Ishikawa (cell line): ENCODE results near the gene DENND4A.

Experiments used
- CEBPB ChIP-seq: IDR thresholded peaks from 2 replicates; pipeline ENCODE4 v1.6.1; 2012
- CREB1 ChIP-seq: IDR thresholded peaks from 2 replicates; pipeline ENCODE4 v1.6.1; 2012; ENCODE audit warnings: low read depth
- EGR1 ChIP-seq: IDR thresholded peaks from 2 replicates; pipeline ENCODE4 v1.6.1; 2012
- EP300 ChIP-seq: IDR thresholded peaks from 2 replicates; pipeline ENCODE4 v1.6.1; 2012; ENCODE audit warnings: borderline replicate concordance
- MAX ChIP-seq: IDR thresholded peaks from 2 replicates; pipeline ENCODE4 v1.6.1; 2012
- NFIC ChIP-seq: IDR thresholded peaks from 2 replicates; pipeline ENCODE4 v1.6.1; 2012
- RAD21 ChIP-seq: IDR thresholded peaks from 2 replicates; pipeline ENCODE4 v1.6.1; 2012; ENCODE audit warnings: low read depth
- REST ChIP-seq: IDR thresholded peaks from 2 replicates; pipeline ENCODE4 v1.6.1; 2012; ENCODE audit warnings: low read depth, mild to moderate bottlenecking
- TAF1 ChIP-seq: IDR thresholded peaks from 2 replicates; pipeline ENCODE4 v1.6.1; 2012; ENCODE audit warnings: low read depth, mild to moderate bottlenecking
- TCF12 ChIP-seq: IDR thresholded peaks from 2 replicates; pipeline ENCODE4 v1.6.1; 2012; ENCODE audit warnings: low read depth
- TEAD4 ChIP-seq: IDR thresholded peaks from 2 replicates; pipeline ENCODE4 v1.6.1; 2012
- USF1 ChIP-seq: IDR thresholded peaks from 2 replicates; pipeline ENCODE4 v1.6.1; 2012
- YY1 ChIP-seq: IDR thresholded peaks from 2 replicates; pipeline ENCODE4 v1.6.1; 2012; ENCODE audit warnings: low read depth
- ZBTB7A ChIP-seq: IDR thresholded peaks from 2 replicates; pipeline ENCODE4 v1.6.1; 2012; ENCODE audit warnings: low read depth

- TF ChIP-seq RAD21: no peak
- TF ChIP-seq MAX: no peak
- TF ChIP-seq NFIC: no peak
- no peak for TF ChIP-seq REST
- TF ChIP-seq TEAD4: no peak
- TF ChIP-seq EP300: no peak
- no peak for TF ChIP-seq TCF12
- no peak for TF ChIP-seq YY1
- TF ChIP-seq TAF1: no peak
- TF ChIP-seq CREB1: no peak
- no peak for TF ChIP-seq EGR1
- no peak for TF ChIP-seq USF1
- TF ChIP-seq CEBPB: no peak
- no peak for TF ChIP-seq ZBTB7A
Observed at GRCh38 chr15:65644282-65644681, 147.8 kb downstream of the DENND4A start.
